Measurements from ENCODE around the gene MAPKAPK5. TPM values are rescaled to one million over a fixed set of nuclear protein-coding genes. Genes with fewer than 3 reads are reported as not detected.

Gene MAPKAPK5
- total and polyA plus RNA-seq, 2 of the 13 experiments (the other 11 are each of a cell fraction or from before 2014, with no cell fraction given), result 43.2 to 58.2 TPM

- TF ChIP-seq CSRNP1 (CRISPR knock-in tag; IDR thresholded peaks at IDR 0.05) (0 out of 2 replicates have a peak, but pooled peaks have one; percentile 4), ETV6 (CRISPR knock-in tag; conservative IDR thresholded peaks at IDR 0.05) (0 out of 2 replicates have a peak, but pooled peaks have one; percentile 33), IRF9 (CRISPR knock-in tag; IDR thresholded peaks at IDR 0.05; ENCODE audit: borderline replicate concordance) (peak; percentile 40; the same call in 1 of the 2 replicates), SIN3A (IDR thresholded peaks at IDR 0.05; ENCODE audit: borderline replicate concordance, low read depth, low read length) (no peak), UBTF (CRISPR knock-in tag; IDR thresholded peaks at IDR 0.05) (no peak; the same call in 1 of the 2 replicates), ZFP36 (IDR thresholded peaks at IDR 0.05; ENCODE audit: borderline replicate concordance, low read depth, low read length, partially characterized antibody) (no peak), FOXC1 (CRISPR knock-in tag; IDR thresholded peaks at IDR 0.05; ENCODE audit: borderline replicate concordance) (no peak), SMAD1 (CRISPR knock-in tag; IDR thresholded peaks at IDR 0.05; ENCODE audit: borderline replicate concordance, low read depth) (no peak; the same call in 1 of the 2 replicates), NCOA5 (CRISPR knock-in tag; IDR thresholded peaks at IDR 0.05) (no peak), TBL1XR1 (IDR thresholded peaks at IDR 0.05; ENCODE audit: borderline replicate concordance, low read length, partially characterized antibody) (no peak), ZNF335 (CRISPR knock-in tag; IDR thresholded peaks at IDR 0.05) (peak; percentile 93), SAP130 (CRISPR knock-in tag; IDR thresholded peaks at IDR 0.05; ENCODE audit: low read depth) (peak; percentile 34), ZBTB38 (CRISPR knock-in tag; IDR thresholded peaks at IDR 0.05) (no peak)
Observed at GRCh38 chr12:111842556-111843396, 748 bp downstream of the MAPKAPK5 start (continued).

Measured in HepG2 (cell line).